ENCODE data around the gene GLDC.

DNA sequence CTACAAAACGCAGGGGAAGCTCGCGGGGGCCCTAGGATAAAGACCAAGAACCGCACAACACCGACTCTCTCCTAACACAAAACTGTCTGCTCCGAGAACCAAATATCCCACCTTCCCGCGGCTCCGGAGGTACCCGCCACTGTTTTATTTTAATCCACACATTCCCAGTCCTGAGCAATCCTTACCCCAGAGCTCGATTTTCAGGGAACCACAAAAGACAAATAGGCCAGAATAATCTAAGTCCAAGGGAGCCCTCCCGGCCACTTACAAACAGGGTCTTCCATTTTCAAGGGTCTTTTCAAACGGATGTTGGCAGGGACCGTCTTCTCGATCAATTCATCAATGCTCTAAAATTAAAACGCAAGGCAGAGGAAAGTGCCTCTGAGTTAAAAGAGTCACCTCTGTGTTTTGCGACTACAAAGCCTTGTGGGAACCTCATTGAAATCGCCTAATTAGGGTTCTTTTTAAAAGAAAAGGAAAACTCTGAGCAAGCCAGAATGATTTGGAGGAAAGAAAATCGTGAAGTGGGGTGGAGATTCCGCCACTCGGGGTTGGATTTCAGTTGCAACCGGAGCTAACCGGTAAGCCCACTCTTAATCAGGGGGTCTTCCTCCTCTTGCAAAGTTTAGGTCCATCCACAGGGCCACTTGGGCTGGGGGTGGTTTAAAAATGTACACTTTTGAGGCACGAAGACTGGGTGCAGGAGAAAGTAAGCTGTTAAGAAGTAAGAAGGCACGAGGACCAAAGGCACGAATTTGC lies 1.0 kb downstream of the GLDC start:
- TF ChIP-seq YY1 (IDR thresholded peaks at IDR 0.05) (no peak), FOXA2 (IDR thresholded peaks at IDR 0.05) (no peak), SP1 (IDR thresholded peaks at IDR 0.05) (no peak), TAF1 (conservative IDR thresholded peaks at IDR 0.05) (no peak), MAX (IDR thresholded peaks at IDR 0.05) (no peak), RAD21 (IDR thresholded peaks at IDR 0.05) (no peak)
- TF ChIP-seq, protein P1, sequence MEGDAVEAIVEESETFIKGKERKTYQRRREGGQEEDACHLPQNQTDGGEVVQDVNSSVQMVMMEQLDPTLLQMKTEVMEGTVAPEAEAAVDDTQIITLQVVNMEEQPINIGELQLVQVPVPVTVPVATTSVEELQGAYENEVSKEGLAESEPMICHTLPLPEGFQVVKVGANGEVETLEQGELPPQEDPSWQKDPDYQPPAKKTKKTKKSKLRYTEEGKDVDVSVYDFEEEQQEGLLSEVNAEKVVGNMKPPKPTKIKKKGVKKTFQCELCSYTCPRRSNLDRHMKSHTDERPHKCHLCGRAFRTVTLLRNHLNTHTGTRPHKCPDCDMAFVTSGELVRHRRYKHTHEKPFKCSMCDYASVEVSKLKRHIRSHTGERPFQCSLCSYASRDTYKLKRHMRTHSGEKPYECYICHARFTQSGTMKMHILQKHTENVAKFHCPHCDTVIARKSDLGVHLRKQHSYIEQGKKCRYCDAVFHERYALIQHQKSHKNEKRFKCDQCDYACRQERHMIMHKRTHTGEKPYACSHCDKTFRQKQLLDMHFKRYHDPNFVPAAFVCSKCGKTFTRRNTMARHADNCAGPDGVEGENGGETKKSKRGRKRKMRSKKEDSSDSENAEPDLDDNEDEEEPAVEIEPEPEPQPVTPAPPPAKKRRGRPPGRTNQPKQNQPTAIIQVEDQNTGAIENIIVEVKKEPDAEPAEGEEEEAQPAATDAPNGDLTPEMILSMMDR (IDR thresholded peaks at IDR 0.05; ENCODE audit: low read depth, low read length, missing input control): no peak
- TF ChIP-seq, protein P2, sequence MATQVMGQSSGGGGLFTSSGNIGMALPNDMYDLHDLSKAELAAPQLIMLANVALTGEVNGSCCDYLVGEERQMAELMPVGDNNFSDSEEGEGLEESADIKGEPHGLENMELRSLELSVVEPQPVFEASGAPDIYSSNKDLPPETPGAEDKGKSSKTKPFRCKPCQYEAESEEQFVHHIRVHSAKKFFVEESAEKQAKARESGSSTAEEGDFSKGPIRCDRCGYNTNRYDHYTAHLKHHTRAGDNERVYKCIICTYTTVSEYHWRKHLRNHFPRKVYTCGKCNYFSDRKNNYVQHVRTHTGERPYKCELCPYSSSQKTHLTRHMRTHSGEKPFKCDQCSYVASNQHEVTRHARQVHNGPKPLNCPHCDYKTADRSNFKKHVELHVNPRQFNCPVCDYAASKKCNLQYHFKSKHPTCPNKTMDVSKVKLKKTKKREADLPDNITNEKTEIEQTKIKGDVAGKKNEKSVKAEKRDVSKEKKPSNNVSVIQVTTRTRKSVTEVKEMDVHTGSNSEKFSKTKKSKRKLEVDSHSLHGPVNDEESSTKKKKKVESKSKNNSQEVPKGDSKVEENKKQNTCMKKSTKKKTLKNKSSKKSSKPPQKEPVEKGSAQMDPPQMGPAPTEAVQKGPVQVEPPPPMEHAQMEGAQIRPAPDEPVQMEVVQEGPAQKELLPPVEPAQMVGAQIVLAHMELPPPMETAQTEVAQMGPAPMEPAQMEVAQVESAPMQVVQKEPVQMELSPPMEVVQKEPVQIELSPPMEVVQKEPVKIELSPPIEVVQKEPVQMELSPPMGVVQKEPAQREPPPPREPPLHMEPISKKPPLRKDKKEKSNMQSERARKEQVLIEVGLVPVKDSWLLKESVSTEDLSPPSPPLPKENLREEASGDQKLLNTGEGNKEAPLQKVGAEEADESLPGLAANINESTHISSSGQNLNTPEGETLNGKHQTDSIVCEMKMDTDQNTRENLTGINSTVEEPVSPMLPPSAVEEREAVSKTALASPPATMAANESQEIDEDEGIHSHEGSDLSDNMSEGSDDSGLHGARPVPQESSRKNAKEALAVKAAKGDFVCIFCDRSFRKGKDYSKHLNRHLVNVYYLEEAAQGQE (IDR thresholded peaks at IDR 0.05): no peak

Data from liver (tissue), 3 donors.